ENCODE measurements around the gene NADSYN1. TPM values are rescaled to one million over a fixed set of nuclear protein-coding genes. Genes with fewer than 3 reads are reported as not detected.
A peak's percentile ranks its signal among the peaks of the same experiment; 100 is the strongest.

Gene NADSYN1
- polyA plus RNA-seq, 6 donors from 2014 or later, result 22.2 to 41.6 (median 32.1) TPM

- no peak for DNase-seq
- ATAC-seq (ENCODE audit: low read depth in 2 of 2), result no peak
- peak overlapping the region in 1 of 6 donors; percentile 36 for H3K27ac Mint-ChIP-seq
- H3K27me3 Mint-ChIP-seq, result no peaks in the 10 kb centered on the region
- H3K9me3 Mint-ChIP-seq, result no peaks in the 10 kb centered on the region
- no peak overlapping the region for H3K4me3 Mint-ChIP-seq
- H3K4me1 Mint-ChIP-seq, result peaks cover 0 to 3% (median 2%) of the 10 kb centered on the region in 3 donors
- H3K36me3 Mint-ChIP-seq, result peaks cover 5 to 19% of the 10 kb centered on the region in 2 donors
Measured at GRCh38 chr11:71437399-71437798, 15.6 kb upstream of the NADSYN1 start.

GRCh38 chr11:71437879-71438278, 15.1 kb upstream of the NADSYN1 start:
- Mint-ChIP-seq H3K4me1 (peaks cover 0 to 3% (median 2%) of the 10 kb centered on the region in 3 donors), H3K27me3 (no peaks in the 10 kb centered on the region), H3K9me3 (no peaks in the 10 kb centered on the region), H3K36me3 (peaks cover 9 to 19% of the 10 kb centered on the region in 2 donors), H3K4me3 (no peak overlapping the region), H3K27ac (no peak overlapping the region)
- no peak for DNase-seq
- no peak for ATAC-seq (ENCODE audit: low read depth in 2 of 2)

- H3K27ac Mint-ChIP-seq, result no peak overlapping the region
- no peak overlapping the region for H3K4me3 Mint-ChIP-seq
- ATAC-seq (ENCODE audit: low read depth in 2 of 2) (no peak), DNase-seq (no peak)
- peaks cover 11 to 19% of the 10 kb centered on the region in 2 donors for H3K36me3 Mint-ChIP-seq
- no peaks in the 10 kb centered on the region for H3K4me1 Mint-ChIP-seq
- no peaks in the 10 kb centered on the region for H3K27me3 Mint-ChIP-seq
- H3K9me3 Mint-ChIP-seq, result no peaks in the 10 kb centered on the region
Measured at GRCh38 chr11:71438650-71439049, 14.4 kb upstream of the NADSYN1 start.

GRCh38 chr11:71440021-71440755, 12.8 kb upstream of the NADSYN1 start:
- ATAC-seq (ENCODE audit: low read depth in 2 of 2), result no peak
- Mint-ChIP-seq H3K4me1 (peaks cover 0 to 3% (median 0%) of the 10 kb centered on the region in 3 donors), H3K27me3 (no peaks in the 10 kb centered on the region), H3K27ac (no peak overlapping the region), H3K9me3 (peaks cover 0 to under 1% (median 0%) of the 10 kb centered on the region in 7 donors), H3K4me3 (no peak overlapping the region), H3K36me3 (peaks cover 11 to 25% of the 10 kb centered on the region in 2 donors)
- DNase-seq, result no peak

- DNase-seq (no peak), ATAC-seq (ENCODE audit: low read depth in 2 of 2) (no peak)
- Mint-ChIP-seq H3K27ac (no peak overlapping the region), H3K4me3 (no peak overlapping the region), H3K36me3 (peaks cover 17 to 36% of the 10 kb centered on the region in 2 donors), H3K9me3 (peaks cover 0 to 6% (median 4%) of the 10 kb centered on the region in 7 donors), H3K27me3 (no peaks in the 10 kb centered on the region), H3K4me1 (peaks cover 0 to 6% (median 0%) of the 10 kb centered on the region in 3 donors)
Measured at GRCh38 chr11:71441251-71441650, 11.8 kb upstream of the NADSYN1 start.

- DNase-seq (no peak), ATAC-seq (ENCODE audit: low read depth in 2 of 2) (no peak)
- peaks cover under 1 to 6% (median under 1%) of the 10 kb centered on the region in 3 donors for H3K4me1 Mint-ChIP-seq
- H3K36me3 Mint-ChIP-seq, result peaks cover 19 to 39% of the 10 kb centered on the region in 2 donors
- H3K27me3 Mint-ChIP-seq, result no peaks in the 10 kb centered on the region
- no peak overlapping the region for H3K4me3 Mint-ChIP-seq
- H3K9me3 Mint-ChIP-seq, result peaks cover 0 to 10% (median 5%) of the 10 kb centered on the region in 7 donors
- H3K27ac Mint-ChIP-seq, result no peak overlapping the region
Measured at GRCh38 chr11:71442123-71442522, 10.9 kb upstream of the NADSYN1 start.

GRCh38 chr11:71442880-71443279, 10.1 kb upstream of the NADSYN1 start:
- Mint-ChIP-seq H3K4me3 (peak overlapping the region in 1 of 8 donors; percentile 47), H3K36me3 (peaks cover 19 to 39% of the 10 kb centered on the region in 2 donors), H3K27ac (no peak overlapping the region), H3K9me3 (peaks cover 0 to 10% (median 5%) of the 10 kb centered on the region in 7 donors), H3K4me1 (peaks cover 8 to 10% (median 8%) of the 10 kb centered on the region in 3 donors), H3K27me3 (no peaks in the 10 kb centered on the region)
- DNase-seq (no peak), ATAC-seq (ENCODE audit: low read depth in 2 of 2) (no peak)

GRCh38 chr11:71443736-71444445, 9.1 kb upstream of the NADSYN1 start:
- Mint-ChIP-seq H3K9me3 (peaks cover 0 to 10% (median 5%) of the 10 kb centered on the region in 7 donors), H3K4me1 (peaks cover 8 to 12% (median 10%) of the 10 kb centered on the region in 3 donors), H3K27ac (no peak overlapping the region), H3K4me3 (no peak overlapping the region), H3K36me3 (peaks cover 19 to 39% of the 10 kb centered on the region in 2 donors), H3K27me3 (no peaks in the 10 kb centered on the region)
- DNase-seq, result no peak
- ATAC-seq (ENCODE audit: low read depth in 2 of 2), result no peak

- H3K4me3 Mint-ChIP-seq, result peak overlapping the region in 1 of 8 donors; percentile 1
- DNase-seq (no peak), ATAC-seq (ENCODE audit: low read depth in 2 of 2) (no peak)
- H3K9me3 Mint-ChIP-seq, result peaks cover 0 to 10% (median 5%) of the 10 kb centered on the region in 7 donors
- no peaks in the 10 kb centered on the region for H3K27me3 Mint-ChIP-seq
- H3K36me3 Mint-ChIP-seq, result peaks cover 17 to 36% of the 10 kb centered on the region in 2 donors
- peaks cover 16 to 21% (median 17%) of the 10 kb centered on the region in 3 donors for H3K4me1 Mint-ChIP-seq
- H3K27ac Mint-ChIP-seq, result peak overlapping the region in 1 of 6 donors; percentile 37
Measured at GRCh38 chr11:71444811-71445210, 8.2 kb upstream of the NADSYN1 start.

- H3K4me3 Mint-ChIP-seq, result peak overlapping the region in 4 of 8 donors; percentile 18 to 95 (median 40)
- no peaks in the 10 kb centered on the region for H3K27me3 Mint-ChIP-seq
Measured at GRCh38 chr11:71446150-71446549, 6.9 kb upstream of the NADSYN1 start.

GRCh38 chr11:71446942-71447688, 5.9 kb upstream of the NADSYN1 start:
- Mint-ChIP-seq H3K4me3 (peak overlapping the region; percentile 81 to 95 (median 89)), H3K27me3 (no peaks in the 10 kb centered on the region), H3K9me3 (peaks cover 0 to 10% (median 5%) of the 10 kb centered on the region in 7 donors), H3K4me1 (peaks cover 21 to 39% (median 32%) of the 10 kb centered on the region in 3 donors), H3K36me3 (peaks cover 14 to 20% of the 10 kb centered on the region in 2 donors), H3K27ac (peak overlapping the region; percentile 5 to 95 (median 78))
- ATAC-seq (ENCODE audit: low read depth in 2 of 2) (no peak), DNase-seq (no peak)

More at GRCh38 chr11:71446150-71446549, 6.9 kb upstream of the NADSYN1 start:
- H3K9me3 Mint-ChIP-seq, result peaks cover 0 to 10% (median 5%) of the 10 kb centered on the region in 7 donors
- peaks cover 16 to 30% (median 22%) of the 10 kb centered on the region in 3 donors for H3K4me1 Mint-ChIP-seq
- peak overlapping the region in 2 of 6 donors; percentile 15 to 21 for H3K27ac Mint-ChIP-seq
- ATAC-seq (ENCODE audit: low read depth in 2 of 2), result no peak
- DNase-seq, result no peak
- peaks cover 14 to 23% of the 10 kb centered on the region in 2 donors for H3K36me3 Mint-ChIP-seq

- Mint-ChIP-seq H3K27me3 (no peaks in the 10 kb centered on the region), H3K9me3 (peaks cover 0 to 10% (median 5%) of the 10 kb centered on the region in 7 donors), H3K4me1 (peaks cover 25 to 42% (median 35%) of the 10 kb centered on the region in 3 donors)
Measured at GRCh38 chr11:71447791-71448256, 5.2 kb upstream of the NADSYN1 start.

More at GRCh38 chr11:71447791-71448256, 5.2 kb upstream of the NADSYN1 start:
- Mint-ChIP-seq H3K27ac (peak overlapping the region; percentile 71 to 95 (median 78)), H3K4me3 (peak overlapping the region; percentile 81 to 95 (median 90)), H3K36me3 (peaks cover 10 to 20% of the 10 kb centered on the region in 2 donors)
- DNase-seq (no peak), ATAC-seq (ENCODE audit: low read depth in 2 of 2) (peak; percentile 21 to 26)

All from naive B cell (primary cell).